Activated T-cell treated with anti-CD3 and anti-CD28 coated beads, Interleukin-2, amount 50 U/mL, for 24 hours (primary cell): ENCODE measurements around the gene DHCR7.

ENCODE experiments used
- DNase-seq: peaks from one replicate; pipeline ENCODE4 v3.0.0-alpha.2; 2020
- H3K27ac Mint-ChIP-seq: 2 replicates; pipeline ENCODE4 v1.8.0; 2020; ENCODE audit warnings: mild to moderate bottlenecking, mixed read lengths
- H3K27me3 Mint-ChIP-seq: 2 replicates; pipeline ENCODE4 v1.8.0; 2020; ENCODE audit warnings: mixed read lengths
- H3K36me3 Mint-ChIP-seq: 2 replicates; pipeline ENCODE4 v1.8.0; 2020; ENCODE audit warnings: low read depth, mixed read lengths
- H3K4me1 Mint-ChIP-seq: 2 replicates; pipeline ENCODE4 v1.8.0; 2020; ENCODE audit warnings: low read depth, mixed read lengths
- H3K4me3 Mint-ChIP-seq: 2 replicates; pipeline ENCODE4 v1.8.0; 2020; ENCODE audit warnings: mild to moderate bottlenecking, moderate library complexity, mixed read lengths
- H3K9me3 Mint-ChIP-seq: 2 replicates; pipeline ENCODE4 v1.8.0; 2020; ENCODE audit warnings: mixed read lengths

The DHCR7 gene

DNA sequence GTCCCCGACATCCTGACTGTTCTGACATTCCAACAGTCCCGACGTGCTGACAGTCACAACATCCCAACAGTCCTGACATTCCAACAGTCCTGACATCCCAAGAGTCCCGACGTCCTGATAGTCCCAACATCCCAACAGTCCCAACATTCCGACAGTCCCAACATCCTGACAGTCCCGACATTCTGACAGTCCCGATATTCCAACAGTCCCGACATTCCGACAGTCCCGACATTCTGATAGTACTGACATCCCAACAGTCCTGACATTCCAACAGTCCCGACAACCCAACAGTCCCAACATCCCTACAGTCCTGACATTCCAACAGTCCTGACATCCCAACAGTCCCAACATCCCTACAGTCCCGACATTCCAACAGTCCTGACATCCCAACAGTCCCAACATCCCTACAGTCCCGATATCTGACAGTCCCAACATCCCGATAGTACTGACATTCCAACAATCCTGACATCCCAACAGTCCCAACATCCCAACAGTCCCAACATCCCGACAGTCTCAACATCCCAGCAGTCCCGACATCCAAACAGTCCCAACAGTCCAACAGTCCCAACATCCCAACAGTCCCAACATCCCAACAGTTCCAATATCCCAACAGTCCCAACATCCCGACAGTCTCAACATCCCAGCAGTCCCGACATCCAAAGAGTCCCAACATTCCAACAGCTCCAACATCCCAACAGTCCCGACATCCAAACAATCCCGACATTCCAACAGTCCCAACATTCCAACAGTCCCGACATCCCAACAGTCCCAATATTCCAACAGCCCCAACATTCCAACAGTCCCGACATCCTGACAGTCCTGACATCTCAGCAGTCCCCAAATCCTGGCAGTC is 60.2 kb downstream of the DHCR7 start:
- Mint-ChIP-seq H3K27ac (no peak overlapping the region), H3K27me3 (peaks cover 7% of the 10 kb centered on the region), H3K4me1 (no peaks in the 10 kb centered on the region), H3K36me3 (no peaks in the 10 kb centered on the region), H3K9me3 (no peaks in the 10 kb centered on the region), H3K4me3 (no peak overlapping the region)
- no peak for DNase-seq

DNA sequence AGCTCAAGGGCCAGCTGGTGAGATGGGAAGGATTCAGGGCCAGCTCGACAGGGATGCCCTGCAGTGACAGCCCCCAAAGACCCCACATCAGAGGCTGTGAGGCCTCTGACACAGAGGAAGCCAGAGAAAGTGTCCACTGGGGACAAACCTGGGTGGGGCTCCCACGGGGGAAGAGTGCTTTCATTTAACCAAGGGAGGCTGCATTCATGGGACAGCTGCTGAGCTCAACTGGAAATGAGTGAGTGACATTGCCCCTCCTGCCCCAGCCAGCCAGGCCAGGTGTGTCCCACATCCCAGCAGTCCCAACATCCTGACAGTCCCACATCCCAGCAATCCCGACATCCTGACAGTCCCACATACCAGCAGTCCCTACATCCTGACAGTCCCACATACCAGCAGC is 61.0 kb downstream of the DHCR7 start:
- no peak overlapping the region for H3K4me3 Mint-ChIP-seq
- H3K36me3 Mint-ChIP-seq, result no peaks in the 10 kb centered on the region
- no peaks in the 10 kb centered on the region for H3K4me1 Mint-ChIP-seq
- no peak for DNase-seq
- no peak overlapping the region for H3K27ac Mint-ChIP-seq
- H3K9me3 Mint-ChIP-seq, result no peaks in the 10 kb centered on the region
- H3K27me3 Mint-ChIP-seq, result peaks cover 9% of the 10 kb centered on the region

DNA sequence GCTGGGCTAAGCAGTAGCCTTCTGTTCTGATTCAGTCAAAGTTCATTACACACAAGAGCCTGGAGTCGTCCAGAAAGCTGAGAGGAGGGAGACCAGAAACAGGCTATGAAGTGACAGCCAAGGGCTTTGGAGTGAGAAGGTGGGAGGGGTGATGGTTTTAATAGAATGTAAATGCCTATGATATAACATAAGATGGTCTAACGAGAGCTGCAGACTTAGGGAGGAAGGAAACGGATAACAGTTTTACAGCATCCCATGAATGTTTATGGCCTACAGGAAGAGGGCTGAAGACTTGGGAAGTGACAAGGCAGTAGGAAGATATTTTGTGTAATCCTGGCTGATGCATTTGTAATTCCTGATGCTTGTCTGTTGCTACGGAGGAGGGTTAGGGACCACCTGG is 62.0 kb downstream of the DHCR7 start:
- Mint-ChIP-seq H3K27ac (no peak overlapping the region), H3K4me3 (no peak overlapping the region), H3K27me3 (peaks cover 10% of the 10 kb centered on the region), H3K9me3 (no peaks in the 10 kb centered on the region), H3K36me3 (no peaks in the 10 kb centered on the region), H3K4me1 (no peaks in the 10 kb centered on the region)
- DNase-seq, result no peak

DNA sequence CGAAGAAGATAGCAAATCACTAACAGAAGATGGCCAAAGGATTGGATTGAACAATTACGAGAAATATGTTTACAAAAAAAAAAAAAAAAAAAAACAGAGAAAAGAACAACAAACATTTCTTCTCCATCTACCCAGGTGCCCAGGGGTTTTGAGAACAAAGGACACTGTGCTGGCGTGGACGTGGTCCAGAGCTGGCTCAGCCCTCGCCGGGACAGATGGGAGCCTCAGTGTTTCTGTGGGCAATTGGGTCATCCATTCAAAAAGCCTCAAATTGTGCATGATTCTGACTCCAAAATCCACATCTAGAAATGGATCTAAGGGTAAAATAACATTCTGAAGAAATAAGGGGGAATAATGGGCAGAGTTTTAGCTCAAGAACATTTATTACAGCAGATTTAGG is 63.1 kb downstream of the DHCR7 start:
- no peak overlapping the region for H3K4me3 Mint-ChIP-seq
- no peak for DNase-seq
- peaks cover 16% of the 10 kb centered on the region for H3K27me3 Mint-ChIP-seq
- no peaks in the 10 kb centered on the region for H3K36me3 Mint-ChIP-seq
- no peak overlapping the region for H3K27ac Mint-ChIP-seq
- H3K4me1 Mint-ChIP-seq, result no peaks in the 10 kb centered on the region
- no peaks in the 10 kb centered on the region for H3K9me3 Mint-ChIP-seq

DNA sequence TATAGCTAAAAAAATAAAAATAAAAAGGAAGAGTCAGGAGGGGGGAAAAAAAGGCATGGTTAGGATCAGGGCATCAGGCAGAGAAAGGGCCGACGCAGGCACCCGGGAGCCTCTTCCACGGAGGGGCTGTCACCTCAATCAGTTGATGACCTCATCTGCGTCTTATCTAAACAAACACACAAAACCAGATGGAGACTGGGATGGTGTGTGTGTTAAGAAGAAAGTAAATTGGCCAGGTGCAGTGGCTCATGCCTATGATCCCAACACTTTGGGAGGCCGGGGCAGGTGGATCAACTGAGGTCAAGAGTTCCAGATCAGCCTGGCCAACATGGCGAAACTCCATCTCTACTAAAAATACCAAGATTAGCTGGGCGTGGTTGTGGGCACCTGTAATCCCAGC is 63.6 kb downstream of the DHCR7 start:
- Mint-ChIP-seq H3K4me1 (no peaks in the 10 kb centered on the region), H3K36me3 (no peaks in the 10 kb centered on the region), H3K9me3 (no peaks in the 10 kb centered on the region), H3K4me3 (no peak overlapping the region), H3K27me3 (peaks cover 20% of the 10 kb centered on the region), H3K27ac (no peak overlapping the region)
- no peak for DNase-seq
